ENCODE measurements around the gene ZSCAN23.

ZSCAN23 gene

DNA sequence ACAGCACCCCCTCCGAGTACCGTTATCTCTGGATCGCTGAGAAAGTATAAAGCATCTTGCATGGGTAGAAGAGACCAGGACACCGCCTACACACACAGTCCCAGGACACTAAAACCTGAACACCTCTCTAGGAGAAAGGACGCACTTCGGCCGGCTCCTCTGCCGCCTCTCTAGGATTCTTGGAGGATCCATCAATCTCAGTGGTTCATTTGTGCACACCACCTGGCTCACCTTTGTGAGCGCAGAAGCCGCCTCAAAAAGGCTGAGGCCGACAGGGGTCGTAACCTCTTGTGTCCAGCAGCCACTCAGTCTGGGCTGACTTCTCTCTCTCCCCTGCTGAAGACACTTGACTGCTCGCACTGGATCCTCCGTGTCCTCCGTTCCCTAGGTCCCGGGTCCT is 13.5 kb downstream of the ZSCAN23 start:
- H3K79me2 ChIP-seq (ENCODE audit: insufficient read depth, low read length) = no peaks in the 10 kb centered on the region
- no peaks in the 10 kb centered on the region for H3K27me3 ChIP-seq (ENCODE audit: insufficient read depth, low read length, poor library complexity, severe bottlenecking)
- H3K4me1 ChIP-seq (ENCODE audit: insufficient read depth, low read length, poor library complexity, severe bottlenecking) = no peaks in the 10 kb centered on the region
- no peaks in the 10 kb centered on the region for H3K36me3 ChIP-seq (ENCODE audit: insufficient read depth, low read length)
- H3K9me2 ChIP-seq (replicated peaks; ENCODE audit: low read depth, low read length) = no peaks in the 10 kb centered on the region
- H2AFZ ChIP-seq (ENCODE audit: low read length) = no peak overlapping the region
- H3K9me3 ChIP-seq (ENCODE audit: insufficient read depth, low read depth, low read length) = peaks cover 3% of the 10 kb centered on the region; the same call in 1 of the 2 replicates
- H3F3A ChIP-seq (ENCODE audit: low read depth) = no peaks in the 10 kb centered on the region
- no peak overlapping the region for H3K9ac ChIP-seq (ENCODE audit: low read depth, low read length, poor library complexity, severe bottlenecking)
- no peak overlapping the region for H3K4me3 ChIP-seq (ENCODE audit: low read length, poor library complexity, severe bottlenecking)
- no peaks in the 10 kb centered on the region for H4K20me1 ChIP-seq (ENCODE audit: insufficient read depth, low read length, poor library complexity, severe bottlenecking)
- TF ChIP-seq, protein P1, sequence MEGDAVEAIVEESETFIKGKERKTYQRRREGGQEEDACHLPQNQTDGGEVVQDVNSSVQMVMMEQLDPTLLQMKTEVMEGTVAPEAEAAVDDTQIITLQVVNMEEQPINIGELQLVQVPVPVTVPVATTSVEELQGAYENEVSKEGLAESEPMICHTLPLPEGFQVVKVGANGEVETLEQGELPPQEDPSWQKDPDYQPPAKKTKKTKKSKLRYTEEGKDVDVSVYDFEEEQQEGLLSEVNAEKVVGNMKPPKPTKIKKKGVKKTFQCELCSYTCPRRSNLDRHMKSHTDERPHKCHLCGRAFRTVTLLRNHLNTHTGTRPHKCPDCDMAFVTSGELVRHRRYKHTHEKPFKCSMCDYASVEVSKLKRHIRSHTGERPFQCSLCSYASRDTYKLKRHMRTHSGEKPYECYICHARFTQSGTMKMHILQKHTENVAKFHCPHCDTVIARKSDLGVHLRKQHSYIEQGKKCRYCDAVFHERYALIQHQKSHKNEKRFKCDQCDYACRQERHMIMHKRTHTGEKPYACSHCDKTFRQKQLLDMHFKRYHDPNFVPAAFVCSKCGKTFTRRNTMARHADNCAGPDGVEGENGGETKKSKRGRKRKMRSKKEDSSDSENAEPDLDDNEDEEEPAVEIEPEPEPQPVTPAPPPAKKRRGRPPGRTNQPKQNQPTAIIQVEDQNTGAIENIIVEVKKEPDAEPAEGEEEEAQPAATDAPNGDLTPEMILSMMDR (conservative IDR thresholded peaks at IDR 0.05; ENCODE audit: low read length) = no peak
- TF ChIP-seq EZH2phosphoT487 (IDR thresholded peaks at IDR 0.05; ENCODE audit: borderline replicate concordance) = no peak
- no peak overlapping the region for H3K4me2 ChIP-seq (ENCODE audit: low read depth, low read length, poor library complexity, severe bottlenecking)

DNA sequence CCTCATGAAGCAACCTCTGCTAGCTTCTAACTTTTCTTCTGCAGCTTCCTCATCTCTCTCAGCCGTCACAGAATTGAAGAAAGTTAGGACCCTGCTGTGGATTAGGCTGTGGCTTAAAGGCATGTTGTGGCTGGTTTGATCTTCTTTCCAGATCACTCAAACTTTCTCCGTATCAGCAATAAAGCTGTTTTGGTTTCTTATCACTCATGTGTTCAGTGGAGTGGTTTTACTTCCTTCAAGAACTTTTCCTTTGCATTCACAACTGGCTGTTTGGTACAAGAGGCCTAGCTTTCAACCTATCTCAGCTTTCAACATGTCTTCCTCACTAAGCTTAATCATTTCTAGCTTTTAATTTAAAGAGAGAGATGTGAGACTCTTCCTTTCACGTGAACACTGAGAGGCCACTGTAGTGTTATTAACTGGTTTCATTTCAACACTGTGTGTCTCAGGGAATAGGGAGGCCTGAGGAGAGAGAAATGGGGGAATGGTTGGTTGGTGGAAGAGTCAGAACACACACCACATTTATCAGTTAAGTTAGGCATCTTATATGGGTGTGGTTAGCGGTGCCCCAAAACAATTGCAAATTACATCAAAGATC is 17.2 kb downstream of the ZSCAN23 start:
- no peaks in the 10 kb centered on the region for H3K4me1 ChIP-seq (ENCODE audit: insufficient read depth, low read length, poor library complexity, severe bottlenecking)
- no peak for TF ChIP-seq EZH2phosphoT487 (IDR thresholded peaks at IDR 0.05; ENCODE audit: borderline replicate concordance)
- TF ChIP-seq, protein P1 (conservative IDR thresholded peaks at IDR 0.05; ENCODE audit: low read length) = no peak
- H3K9ac ChIP-seq (ENCODE audit: low read depth, low read length, poor library complexity, severe bottlenecking) = no peak overlapping the region
- H3F3A ChIP-seq (ENCODE audit: low read depth) = no peaks in the 10 kb centered on the region
- peaks cover 3% of the 10 kb centered on the region; the same call in 1 of the 2 replicates for H3K9me3 ChIP-seq (ENCODE audit: insufficient read depth, low read depth, low read length)
- no peak overlapping the region for H3K4me3 ChIP-seq (ENCODE audit: low read length, poor library complexity, severe bottlenecking)
- H4K20me1 ChIP-seq (ENCODE audit: insufficient read depth, low read length, poor library complexity, severe bottlenecking) = no peaks in the 10 kb centered on the region
- no peaks in the 10 kb centered on the region for H3K79me2 ChIP-seq (ENCODE audit: insufficient read depth, low read length)
- no peaks in the 10 kb centered on the region for H3K27me3 ChIP-seq (ENCODE audit: insufficient read depth, low read length, poor library complexity, severe bottlenecking)
- no peaks in the 10 kb centered on the region for H3K36me3 ChIP-seq (ENCODE audit: insufficient read depth, low read length)
- no peak overlapping the region for H2AFZ ChIP-seq (ENCODE audit: low read length)
- no peak overlapping the region for H3K4me2 ChIP-seq (ENCODE audit: low read depth, low read length, poor library complexity, severe bottlenecking)
- no peaks in the 10 kb centered on the region for H3K9me2 ChIP-seq (replicated peaks; ENCODE audit: low read depth, low read length)

DNA sequence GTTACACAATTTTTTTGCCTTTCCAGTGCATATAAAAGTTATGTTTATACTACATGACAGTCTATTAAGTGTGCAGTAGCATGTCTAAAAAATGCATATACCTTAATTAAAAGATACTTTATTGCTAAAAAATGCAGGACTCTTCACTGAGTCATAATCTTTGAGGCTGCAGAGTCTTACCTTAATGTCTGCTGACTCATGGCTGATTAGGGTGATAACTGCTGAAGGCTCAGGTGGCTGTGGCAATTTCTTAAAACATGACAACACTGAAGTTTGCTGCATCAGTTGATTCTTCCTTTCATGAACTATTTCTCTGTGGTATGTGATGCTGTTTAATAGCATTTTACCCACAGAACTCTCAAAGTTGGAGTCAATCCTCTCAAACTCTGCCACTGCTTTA is 19.1 kb downstream of the ZSCAN23 start:
- Histone ChIP-seq H3K27me3 (ENCODE audit: insufficient read depth, low read length, poor library complexity, severe bottlenecking) (no peaks in the 10 kb centered on the region), H2AFZ (ENCODE audit: low read length) (no peak overlapping the region), H3K9ac (ENCODE audit: low read depth, low read length, poor library complexity, severe bottlenecking) (no peak overlapping the region), H3K4me2 (ENCODE audit: low read depth, low read length, poor library complexity, severe bottlenecking) (no peak overlapping the region), H3K36me3 (ENCODE audit: insufficient read depth, low read length) (no peaks in the 10 kb centered on the region), H3K79me2 (ENCODE audit: insufficient read depth, low read length) (no peaks in the 10 kb centered on the region), H3K4me3 (ENCODE audit: low read length, poor library complexity, severe bottlenecking) (no peak overlapping the region), H4K20me1 (ENCODE audit: insufficient read depth, low read length, poor library complexity, severe bottlenecking) (no peaks in the 10 kb centered on the region), H3F3A (ENCODE audit: low read depth) (no peaks in the 10 kb centered on the region), H3K4me1 (ENCODE audit: insufficient read depth, low read length, poor library complexity, severe bottlenecking) (no peaks in the 10 kb centered on the region), H3K9me2 (replicated peaks; ENCODE audit: low read depth, low read length) (no peaks in the 10 kb centered on the region), H3K9me3 (ENCODE audit: insufficient read depth, low read depth, low read length) (peaks cover 3% of the 10 kb centered on the region; the same call in 1 of the 2 replicates)
- TF ChIP-seq EZH2phosphoT487 (IDR thresholded peaks at IDR 0.05; ENCODE audit: borderline replicate concordance) = no peak
- TF ChIP-seq, protein P1 (conservative IDR thresholded peaks at IDR 0.05; ENCODE audit: low read length) = no peak
